Mesenchymal stem cell (in vitro differentiated cells and primary cell): Measurements from ENCODE around the gene NFKBIL1.

Experiments used
- DNase-seq: peaks from one replicate; pipeline ENCODE4 v3.0.0-alpha.2; 2013
- H2AFZ ChIP-seq: one replicate; pipeline ENCODE4 v1.6.1; 2013; ENCODE audit warnings: low read depth, mild to moderate bottlenecking, control low read depth, inconsistent platforms, low read length, moderate library complexity
- H2AK5ac ChIP-seq: 2 replicates; pipeline ENCODE4 v1.6.1; 2013; ENCODE audit warnings: low read length, moderate library complexity, mild to moderate bottlenecking, inconsistent platforms; ENCODE audit not compliant: severe bottlenecking
- H2BK120ac ChIP-seq: one replicate; pipeline ENCODE4 v1.6.1; 2013; ENCODE audit warnings: low read depth, mild to moderate bottlenecking, inconsistent platforms, low read length, moderate library complexity
- H2BK12ac ChIP-seq, 2 experiments: one replicate each; pipeline ENCODE4 v1.6.1; 2013; ENCODE audit warnings: inconsistent platforms in 2 of 2, low read length in 2 of 2, mild to moderate bottlenecking in 2 of 2, moderate library complexity in 2 of 2, control low read depth in 1 of 2
- H2BK15ac ChIP-seq: one replicate; pipeline ENCODE4 v1.6.1; 2013; ENCODE audit warnings: mild to moderate bottlenecking, low read depth, inconsistent platforms; ENCODE audit not compliant: poor library complexity, severe bottlenecking
- H2BK5ac ChIP-seq: 2 replicates; pipeline ENCODE4 v1.6.1; 2013; ENCODE audit warnings: low read depth, mild to moderate bottlenecking, low read length, control low read depth, inconsistent platforms; ENCODE audit not compliant: poor library complexity, severe bottlenecking
- H3K14ac ChIP-seq, 2 experiments: one replicate each; pipeline ENCODE4 v1.6.1; 2013; ENCODE audit warnings: inconsistent platforms in 2 of 2, low read length in 2 of 2, control low read depth in 1 of 2, mild to moderate bottlenecking in 1 of 2, moderate library complexity in 1 of 2
- H3K18ac ChIP-seq, 2 experiments: one replicate each; pipeline ENCODE4 v1.6.1; 2013; ENCODE audit warnings: inconsistent platforms in 2 of 2, low read length in 2 of 2, control low read depth in 1 of 2, low read depth in 1 of 2, mild to moderate bottlenecking in 1 of 2
- H3K23ac ChIP-seq, 2 experiments: one replicate each; pipeline ENCODE4 v1.6.1; 2013; ENCODE audit warnings: inconsistent platforms in 2 of 2, low read length in 2 of 2, mild to moderate bottlenecking in 2 of 2, moderate library complexity in 2 of 2, control low read depth in 1 of 2
- H3K27ac ChIP-seq: 2 replicates; pipeline ENCODE4 v1.5.1; 2013; ENCODE audit warnings: mild to moderate bottlenecking, moderate library complexity, low read length, control low read depth, inconsistent platforms; ENCODE audit not compliant: poor library complexity, severe bottlenecking
- H3K27me3 ChIP-seq, 2 experiments: 2 replicates each; pipeline versions ENCODE4 v1.6.1 to v1.7.0; 2013; ENCODE audit warnings: low read length in 2 of 2, mild to moderate bottlenecking in 2 of 2, moderate library complexity in 2 of 2, control low read depth in 1 of 2, inconsistent platforms in 1 of 2; ENCODE audit not compliant: control insufficient read depth in 1 of 2, insufficient read depth in 1 of 2
- H3K36me3 ChIP-seq, 2 experiments: 2 replicates each; pipeline versions ENCODE4 v1.6.1 to v1.7.0; 2013; ENCODE audit warnings: low read length in 2 of 2, control low read depth in 1 of 2, inconsistent platforms in 1 of 2, low read depth in 1 of 2, mild to moderate bottlenecking in 1 of 2; ENCODE audit not compliant: insufficient read depth in 2 of 2, control insufficient read depth in 1 of 2
- H3K4ac ChIP-seq, 2 experiments: one replicate each; pipeline ENCODE4 v1.6.1; 2013; ENCODE audit warnings: inconsistent platforms in 2 of 2, low read length in 2 of 2, mild to moderate bottlenecking in 2 of 2, moderate library complexity in 2 of 2, control low read depth in 1 of 2, low read depth in 1 of 2
- H3K4me1 ChIP-seq: 2 replicates; pipeline ENCODE4 v1.6.1; 2013; ENCODE audit warnings: low read depth, low read length, control low read depth; ENCODE audit not compliant: control insufficient read depth, insufficient read depth
- H3K4me2 ChIP-seq: 2 replicates; pipeline ENCODE4 v1.6.1; 2013; ENCODE audit warnings: low read length, mild to moderate bottlenecking, inconsistent platforms; ENCODE audit not compliant: poor library complexity, severe bottlenecking
- H3K4me3 ChIP-seq, 2 experiments: 2 replicates each; pipeline versions ENCODE4 v1.5.1 to v1.7.0; 2013; ENCODE audit warnings: low read length in 2 of 2, mild to moderate bottlenecking in 2 of 2, control low read depth in 1 of 2, low read depth in 1 of 2; ENCODE audit not compliant: insufficient read depth in 1 of 2
- H3K79me1 ChIP-seq: replicated peaks from 2 replicates; pipeline ENCODE4 v1.6.1; 2013; ENCODE audit warnings: mild to moderate bottlenecking, control low read depth, low read length, inconsistent platforms; ENCODE audit not compliant: poor library complexity, severe bottlenecking
- H3K9ac ChIP-seq: 2 replicates; pipeline ENCODE4 v1.7.0; 2013; ENCODE audit warnings: mild to moderate bottlenecking, low read length, moderate library complexity
- H3K9me3 ChIP-seq: 2 replicates; pipeline ENCODE4 v1.7.0; 2013; ENCODE audit warnings: mild to moderate bottlenecking, low read length; ENCODE audit not compliant: control insufficient read depth
- H4K8ac ChIP-seq: one replicate; pipeline ENCODE4 v1.6.1; 2013; ENCODE audit warnings: inconsistent platforms, mild to moderate bottlenecking, low read length, moderate library complexity
- H4K91ac ChIP-seq: one replicate; pipeline ENCODE4 v1.6.1; 2013; ENCODE audit warnings: mild to moderate bottlenecking, low read length, inconsistent platforms
- WGBS: methylation state at CpG from one replicate; pipeline ENCODE4 v1.1.7; 2013; ENCODE audit warnings: mixed read lengths; 5-methylcytosine and 5-hydroxymethylcytosine counted together

Gene NFKBIL1

DNA sequence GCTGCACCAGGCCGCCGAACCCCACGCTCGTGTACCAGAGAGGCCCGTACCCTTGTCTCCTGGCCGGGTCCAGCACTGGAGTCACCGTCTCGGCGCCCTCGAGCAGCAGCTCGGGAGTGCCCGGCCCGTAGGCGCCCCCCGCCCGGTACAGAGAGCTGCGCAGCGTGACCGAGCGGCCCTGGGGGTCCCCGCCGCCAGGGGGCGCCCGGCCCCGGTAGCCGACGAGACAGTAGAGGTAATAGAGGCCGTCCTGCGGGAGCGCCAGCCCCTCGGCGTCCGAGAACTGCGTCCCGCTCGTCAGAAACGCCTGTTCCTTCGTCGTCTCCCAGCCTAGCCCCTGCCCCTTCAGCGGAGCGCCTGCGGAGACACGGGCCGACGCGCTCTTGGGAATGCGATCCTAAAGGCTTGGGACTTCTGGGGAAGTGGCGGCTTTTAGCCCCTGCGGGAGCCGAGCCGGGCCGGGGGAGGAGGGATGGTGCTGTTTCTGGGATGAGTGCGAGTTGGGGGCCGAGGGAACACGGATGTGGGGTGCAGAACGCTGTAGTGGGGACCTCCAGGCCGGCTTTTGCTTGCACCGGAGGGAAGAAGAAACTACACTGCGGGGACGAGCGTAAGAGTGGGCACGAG lies 33.5 kb downstream of the NFKBIL1 start:
- Histone ChIP-seq H3K4ac (peak overlapping the region; percentile 85 to 87), H3K4me2 (peak overlapping the region; percentile 64), H3K27ac (peak overlapping the region; percentile 41), H3K36me3 (no peaks in the 10 kb centered on the region), H3K4me1 (peaks cover 22% of the 10 kb centered on the region), H3K18ac (peak overlapping the region; percentile 85 to 95), H3K23ac (peak overlapping the region in 1 of 2 experiments; percentile 87), H2BK12ac (peak overlapping the region; percentile 54 to 77), H3K9me3 (no peaks in the 10 kb centered on the region), H3K79me1 (peaks cover 10% of the 10 kb centered on the region), H2AFZ (peak overlapping the region; percentile 87), H3K27me3 (peaks cover 0 to 5% of the 10 kb centered on the region in 2 experiments), H2AK5ac (no peak overlapping the region), H4K8ac (peak overlapping the region; percentile 97), H4K91ac (peak overlapping the region; percentile 81), H2BK15ac (peak overlapping the region; percentile 71), H2BK5ac (no peak overlapping the region), H3K14ac (peak overlapping the region in 1 of 2 experiments; percentile 95), H3K4me3 (peak overlapping the region; percentile 78 to 97), H2BK120ac (peak overlapping the region; percentile 82), H3K9ac (peak overlapping the region; percentile 94)
- under 1% methylated on average over 60 of the region's 62 CpGs for WGBS
- DNase-seq: peak; percentile 85

DNA sequence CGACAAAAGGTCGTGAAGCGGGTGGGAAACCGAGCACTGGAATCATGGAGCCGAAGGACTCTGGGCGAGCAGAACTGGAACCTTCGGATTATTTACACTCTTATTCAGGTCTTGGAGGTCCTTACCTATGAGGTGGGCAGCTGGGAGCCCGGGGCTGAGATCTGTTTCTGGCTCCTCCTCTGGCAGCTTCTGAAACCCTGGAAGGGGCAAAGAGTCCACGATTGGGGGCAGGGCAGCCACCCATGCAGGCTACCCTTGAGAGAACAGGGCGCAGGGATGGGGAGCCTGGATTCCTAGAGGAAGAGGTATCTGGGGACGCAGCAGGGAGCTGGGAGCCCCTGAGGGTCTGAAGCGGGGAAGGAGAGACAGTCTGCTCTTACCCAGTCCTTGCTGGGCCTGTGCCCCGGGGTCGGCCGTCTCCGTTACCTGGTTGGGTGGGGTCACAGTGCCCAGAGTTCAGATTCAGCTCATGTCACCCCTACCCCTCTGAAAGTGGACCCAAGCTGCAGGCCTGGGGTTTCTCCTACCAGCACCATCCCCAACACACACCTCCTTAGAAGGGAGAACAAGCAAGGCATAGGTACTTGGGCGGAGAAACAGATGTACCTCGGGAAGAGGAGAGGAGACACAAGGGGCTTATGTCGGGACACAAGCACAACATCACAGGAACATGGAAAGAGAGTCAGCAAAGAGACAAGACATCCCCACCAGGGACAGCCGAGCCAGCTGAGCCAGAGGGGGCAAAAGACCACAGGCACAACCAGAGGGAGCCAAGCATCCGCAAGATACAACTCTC lies 34.2 kb downstream of the NFKBIL1 start:
- peak overlapping the region; percentile 64 for H3K4me2 ChIP-seq
- H3K79me1 ChIP-seq: peaks cover 10% of the 10 kb centered on the region

DNA sequence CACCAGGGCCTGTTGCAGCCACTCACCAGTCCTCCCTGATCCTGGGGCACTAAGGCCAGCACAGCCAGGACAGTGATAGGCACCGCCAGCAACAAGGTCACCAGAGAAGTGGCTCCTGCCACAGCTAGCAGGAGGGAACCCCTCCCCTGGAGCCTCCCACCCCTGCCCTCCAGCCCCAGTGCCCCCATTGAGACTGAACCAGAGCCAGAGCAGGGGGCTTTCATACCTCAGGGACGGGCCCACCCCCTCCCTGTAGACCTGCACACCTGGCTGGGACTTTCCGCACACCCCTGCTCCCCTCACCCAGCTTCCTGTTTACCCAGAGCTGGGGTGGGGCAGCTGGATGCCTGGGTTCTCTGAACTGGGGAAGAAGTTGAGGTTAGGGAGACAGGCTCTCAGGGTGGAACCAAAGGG lies 34.8 kb downstream of the NFKBIL1 start, which contains the start of gene LTB:
LTB (minus strand) TSS at position 195 of the 414 bp plus-strand sequence; CDS start at position 188, 7 bp downstream.
- Histone ChIP-seq H2AFZ (peak within 1 kb of the TSS; percentile 87), H3K14ac (peak within 1 kb of the TSS in 1 of 2 experiments; percentile 95), H3K23ac (peak within 1 kb of the TSS in 1 of 2 experiments; percentile 87), H3K18ac (peak within 1 kb of the TSS; percentile 11 to 95), H4K91ac (no peak within 1 kb of the TSS), H3K4me2 (peak within 1 kb of the TSS; percentile 64), H3K4me1 (peaks cover 24% of the 10 kb centered on the region), H3K9me3 (no peaks in the 10 kb centered on the region), H2BK15ac (no peak within 1 kb of the TSS), H2BK120ac (no peak within 1 kb of the TSS), H2BK12ac (peak within 1 kb of the TSS in 1 of 2 experiments; percentile 55), H3K4me3 (peak within 1 kb of the TSS; percentile 78 to 97), H3K27me3 (peaks cover 0 to 8% of the 10 kb centered on the region in 2 experiments), H2AK5ac (peak within 1 kb of the TSS; percentile 27), H3K27ac (no peak within 1 kb of the TSS), H2BK5ac (no peak within 1 kb of the TSS), H4K8ac (peak within 1 kb of the TSS; percentile 97), H3K36me3 (no peaks in the 10 kb centered on the region), H3K4ac (peak within 1 kb of the TSS; percentile 85 to 87), H3K9ac (peak within 1 kb of the TSS; percentile 94), H3K79me1 (peaks cover 10% of the 10 kb centered on the region)
- 88% methylated on average over 1 of the region's 3 CpGs for WGBS
- no peak for DNase-seq

More for the DNA sequence above, 34.2 kb downstream of the NFKBIL1 start:
- no peaks in the 10 kb centered on the region for H3K9me3 ChIP-seq
- H3K4ac ChIP-seq: peak overlapping the region; percentile 85 to 87
- peak overlapping the region; percentile 27 for H2AK5ac ChIP-seq
- peaks cover 0 to 8% of the 10 kb centered on the region in 2 experiments for H3K27me3 ChIP-seq
- H3K14ac ChIP-seq: peak overlapping the region in 1 of 2 experiments; percentile 95
- no peak overlapping the region for H2BK15ac ChIP-seq
- peak overlapping the region; percentile 78 to 97 for H3K4me3 ChIP-seq
- peak overlapping the region in 1 of 2 experiments; percentile 54 for H2BK12ac ChIP-seq
- H3K18ac ChIP-seq: peak overlapping the region; percentile 11 to 95
- 34% methylated on average over 21 of the region's 21 CpGs for WGBS
- H2AFZ ChIP-seq: peak overlapping the region; percentile 87
- no peak overlapping the region for H4K91ac ChIP-seq
- no peak overlapping the region for H3K27ac ChIP-seq
- no peak for DNase-seq
- peaks cover 23% of the 10 kb centered on the region for H3K4me1 ChIP-seq
- peak overlapping the region; percentile 94 for H3K9ac ChIP-seq
- peak overlapping the region; percentile 97 for H4K8ac ChIP-seq
- H2BK120ac ChIP-seq: no peak overlapping the region
- no peak overlapping the region for H2BK5ac ChIP-seq
- no peaks in the 10 kb centered on the region for H3K36me3 ChIP-seq
- peak overlapping the region in 1 of 2 experiments; percentile 87 for H3K23ac ChIP-seq

DNA sequence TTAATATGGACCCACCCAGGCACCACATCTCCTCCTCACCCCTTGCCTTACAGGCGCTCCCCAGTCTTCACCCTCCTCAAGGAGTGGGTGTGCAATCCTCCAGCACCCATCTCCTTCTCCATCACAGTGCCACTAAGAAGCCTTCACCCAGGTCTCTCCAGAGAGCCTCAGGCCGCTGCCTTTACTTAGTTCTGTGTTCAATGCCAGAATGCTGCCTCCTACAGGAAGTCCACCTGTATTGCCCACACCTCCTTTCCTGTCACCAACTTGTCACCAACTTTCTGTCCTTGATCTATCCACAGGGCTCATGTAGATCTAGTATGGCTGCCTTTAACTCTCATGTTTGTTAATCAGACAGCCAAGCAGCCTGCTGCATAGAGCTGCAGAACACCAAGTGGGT lies 38.1 kb downstream of the NFKBIL1 start:
- 68% methylated on average over 2 of the region's 2 CpGs for WGBS
- H3K4me1 ChIP-seq: peaks cover 18% of the 10 kb centered on the region
- H3K36me3 ChIP-seq: no peaks in the 10 kb centered on the region
- H3K27ac ChIP-seq: no peak overlapping the region
- H3K18ac ChIP-seq: no peak overlapping the region
- H3K4ac ChIP-seq: no peak overlapping the region
- DNase-seq: no peak
- no peak overlapping the region for H3K23ac ChIP-seq
- no peak overlapping the region for H3K14ac ChIP-seq
- no peak overlapping the region for H3K4me3 ChIP-seq
- H3K27me3 ChIP-seq: peaks cover 0 to 15% of the 10 kb centered on the region in 2 experiments
- no peak overlapping the region for H2BK12ac ChIP-seq
- no peaks in the 10 kb centered on the region for H3K9me3 ChIP-seq
- H2BK120ac ChIP-seq: no peak overlapping the region
- H4K91ac ChIP-seq: no peak overlapping the region
- peaks cover 10% of the 10 kb centered on the region for H3K79me1 ChIP-seq
- H3K4me2 ChIP-seq: no peak overlapping the region
- H2AFZ ChIP-seq: no peak overlapping the region
- H2BK15ac ChIP-seq: no peak overlapping the region
- H2AK5ac ChIP-seq: no peak overlapping the region
- no peak overlapping the region for H3K9ac ChIP-seq
- peak overlapping the region; percentile 19 for H4K8ac ChIP-seq
- no peak overlapping the region for H2BK5ac ChIP-seq
